Ascending aorta (tissue), 2 donors: Measurements from ENCODE around the gene KRT12. TPM values are rescaled to one million over a fixed set of nuclear protein-coding genes. Genes with fewer than 3 reads are reported as not detected.

ENCODE experiments used
- DNase-seq, 2 donors: peaks; one replicate each; pipeline ENCODE4 v3.0.0-alpha.2; 2019; ENCODE audit warnings: low spot score in 2 of 2
- H3K27ac ChIP-seq, 2 donors: fragments of 200-600 bp; sonication (generic); one replicate each; pipeline ENCODE4 v1.5.1; 2016 to 2017; ENCODE audit warnings: mild to moderate bottlenecking in 1 of 2
- H3K27me3 ChIP-seq: fragments of 200-600 bp; sonication (generic); one replicate; pipeline ENCODE4 v1.5.1; 2017
- H3K36me3 ChIP-seq, 2 donors: fragments of 200-600 bp; sonication (generic); one replicate each; pipeline ENCODE4 v1.5.1; 2016
- H3K4me1 ChIP-seq, 2 donors: fragments of 200-600 bp; sonication (generic); one replicate each; pipeline ENCODE4 v1.5.1; 2016 to 2017; ENCODE audit warnings: mild to moderate bottlenecking in 1 of 2
- H3K4me3 ChIP-seq, 2 donors: fragments of 200-600 bp; sonication (generic); one replicate each; pipeline ENCODE4 v1.5.1; 2016 to 2017; ENCODE audit warnings: mild to moderate bottlenecking in 1 of 2
- H3K9me3 ChIP-seq, 2 donors: fragments of 200-600 bp; sonication (generic); one replicate each; pipeline ENCODE4 v1.5.1; 2016
- intact Hi-C: fragments of 100-400 bp; cut with DNase I; formaldehyde crosslinking; loops from one replicate; pipeline ENCODE4 v1.15.1; 2023
- total RNA-seq: library from RNA; depleted of rRNA; stranded (reverse); fragments of >200 nt; gene quantifications from one replicate; pipeline ENCODE4 v1.1.0, GENCODE V29; 2016
- TF ChIP-seq, protein P1 (sequence below), 3 experiments: fragments of 200-600 bp in 2 of 3; fragments of 450-650 bp in 1 of 3; sonication (generic) in 2 of 3; IDR thresholded peaks; one replicate each; pipeline ENCODE4 v1.5.1; 2016 to 2019; ENCODE audit warnings: antibody characterized with exemption in 3 of 3, mild to moderate bottlenecking in 1 of 3, moderate library complexity in 1 of 3

The KRT12 gene
- total RNA-seq, 1 donor from 2014 or later, result not detected

DNA sequence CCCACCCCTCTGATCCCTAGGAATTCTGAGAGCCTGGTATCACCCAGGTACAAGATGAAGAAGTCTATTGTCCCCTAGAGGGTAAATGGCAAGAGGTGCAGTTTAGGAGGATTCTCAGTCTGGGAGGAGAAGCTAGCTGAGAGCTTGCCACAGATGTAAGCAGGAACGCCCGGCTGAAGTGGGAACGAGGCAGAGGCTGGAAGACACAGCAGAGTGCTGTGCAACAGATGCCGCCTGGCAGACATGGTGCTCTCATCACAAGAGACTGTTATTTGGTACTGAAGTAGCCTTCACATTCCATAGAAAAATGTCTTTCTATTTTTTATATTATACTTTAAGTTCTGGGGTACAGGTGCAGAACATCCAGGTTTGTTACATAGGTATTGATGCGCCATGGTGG lies 38.3 kb upstream of the KRT12 start:
- TF ChIP-seq, protein P1, sequence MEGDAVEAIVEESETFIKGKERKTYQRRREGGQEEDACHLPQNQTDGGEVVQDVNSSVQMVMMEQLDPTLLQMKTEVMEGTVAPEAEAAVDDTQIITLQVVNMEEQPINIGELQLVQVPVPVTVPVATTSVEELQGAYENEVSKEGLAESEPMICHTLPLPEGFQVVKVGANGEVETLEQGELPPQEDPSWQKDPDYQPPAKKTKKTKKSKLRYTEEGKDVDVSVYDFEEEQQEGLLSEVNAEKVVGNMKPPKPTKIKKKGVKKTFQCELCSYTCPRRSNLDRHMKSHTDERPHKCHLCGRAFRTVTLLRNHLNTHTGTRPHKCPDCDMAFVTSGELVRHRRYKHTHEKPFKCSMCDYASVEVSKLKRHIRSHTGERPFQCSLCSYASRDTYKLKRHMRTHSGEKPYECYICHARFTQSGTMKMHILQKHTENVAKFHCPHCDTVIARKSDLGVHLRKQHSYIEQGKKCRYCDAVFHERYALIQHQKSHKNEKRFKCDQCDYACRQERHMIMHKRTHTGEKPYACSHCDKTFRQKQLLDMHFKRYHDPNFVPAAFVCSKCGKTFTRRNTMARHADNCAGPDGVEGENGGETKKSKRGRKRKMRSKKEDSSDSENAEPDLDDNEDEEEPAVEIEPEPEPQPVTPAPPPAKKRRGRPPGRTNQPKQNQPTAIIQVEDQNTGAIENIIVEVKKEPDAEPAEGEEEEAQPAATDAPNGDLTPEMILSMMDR (IDR thresholded peaks at IDR 0.05), result no peak
- no peak overlapping the region for H3K4me3 ChIP-seq
- intact Hi-C loops, result loop anchor here (5.0 kb wide), 1 partner anchor 103 kb away; no protein-coding TSS in a partner anchor

DNA sequence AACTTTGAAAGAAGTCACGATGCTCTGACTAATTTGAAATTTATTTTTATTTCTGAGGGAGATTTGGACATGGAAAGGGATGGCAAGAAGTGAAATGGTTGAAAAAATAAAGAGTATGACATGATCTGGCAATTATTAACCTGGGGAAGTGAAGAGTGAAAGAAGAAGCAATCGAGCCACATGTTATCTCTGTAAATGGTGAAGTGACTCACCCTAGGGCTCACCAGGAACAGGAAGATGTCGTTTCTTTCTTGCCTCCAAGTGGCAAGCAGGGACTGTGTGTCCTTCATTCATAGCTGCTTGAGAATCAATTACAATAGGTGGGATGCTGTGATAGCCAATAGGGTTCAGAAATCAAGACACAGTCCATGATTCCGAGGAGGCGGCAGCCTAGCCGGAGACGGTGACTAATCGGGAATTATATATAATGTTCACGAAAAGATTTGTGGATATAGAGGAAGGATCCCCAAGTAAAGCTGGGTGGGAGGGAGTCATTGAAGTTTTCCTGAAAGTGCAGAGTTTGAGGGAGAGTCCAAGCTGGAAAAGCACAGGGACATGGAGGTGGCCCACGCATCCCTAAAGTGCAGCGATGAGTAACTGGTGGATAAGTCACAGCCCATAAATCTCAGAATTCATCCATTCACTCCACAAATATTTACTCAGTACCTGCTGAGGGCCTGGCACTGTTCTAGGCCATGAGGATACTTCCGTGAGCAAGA lies 36.3 kb upstream of the KRT12 start:
- TF ChIP-seq, protein P1 (IDR thresholded peaks at IDR 0.05), result no peak
- H3K27ac ChIP-seq, result no peak overlapping the region
- no peaks in the 10 kb centered on the region for H3K4me1 ChIP-seq
- no peaks in the 10 kb centered on the region for H3K36me3 ChIP-seq
- no peaks in the 10 kb centered on the region for H3K9me3 ChIP-seq
- no peaks in the 10 kb centered on the region for H3K27me3 ChIP-seq
- DNase-seq, result no peak
- intact Hi-C loops, result no loop called here
- no peak overlapping the region for H3K4me3 ChIP-seq

More for the DNA sequence above, 38.3 kb upstream of the KRT12 start:
- Histone ChIP-seq H3K27ac (no peak overlapping the region), H3K36me3 (no peaks in the 10 kb centered on the region), H3K27me3 (no peaks in the 10 kb centered on the region), H3K9me3 (no peaks in the 10 kb centered on the region), H3K4me1 (peaks cover 10 to 11% of the 10 kb centered on the region in 2 donors)
- DNase-seq, result no peak

DNA sequence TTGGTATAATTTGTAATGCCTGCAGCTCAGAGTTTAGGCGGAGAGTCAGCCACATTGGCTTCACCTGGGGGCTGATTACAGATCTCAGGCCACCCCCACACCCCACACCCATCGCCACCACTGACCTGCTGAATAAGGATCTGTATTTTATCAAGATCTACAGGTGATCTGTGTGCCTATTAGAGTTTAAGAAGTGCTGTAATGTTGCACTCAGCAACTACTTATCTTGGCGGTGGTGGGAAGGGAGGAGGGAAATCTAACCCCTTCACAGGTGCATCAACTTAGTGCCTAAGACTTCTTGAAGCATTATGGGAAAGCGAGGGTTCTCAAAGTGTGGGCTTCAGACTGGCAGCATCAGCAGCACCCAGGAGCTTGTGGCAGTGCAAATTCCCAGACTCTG lies 35.5 kb upstream of the KRT12 start:
- no peak overlapping the region for H3K4me3 ChIP-seq
- intact Hi-C loops, result no loop called here

DNA sequence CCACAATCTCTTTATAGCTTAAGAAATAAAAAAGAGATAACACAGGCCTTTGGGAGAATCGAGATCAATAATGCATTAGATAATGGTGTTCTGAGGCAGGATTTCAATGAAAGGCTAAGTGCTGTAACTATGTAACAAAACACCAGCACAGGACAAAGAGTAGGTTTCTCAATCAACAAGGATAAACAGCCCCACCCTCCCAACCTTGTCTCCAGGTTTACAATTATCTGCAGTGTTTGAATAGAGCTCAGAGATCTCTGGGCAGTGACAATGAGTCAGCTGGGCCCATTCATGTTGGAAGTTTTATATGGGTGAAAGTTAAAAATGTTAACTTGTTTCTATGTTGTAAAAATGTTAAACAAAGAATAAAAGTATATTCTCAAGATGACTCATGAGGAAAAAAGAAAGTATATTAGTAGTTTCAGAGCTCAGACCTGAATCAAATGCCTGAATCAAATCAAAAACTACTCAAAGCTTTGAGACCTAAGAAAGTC lies 35.0 kb upstream of the KRT12 start:
- H3K4me1 ChIP-seq, result no peaks in the 10 kb centered on the region
- intact Hi-C loops, result no loop called here
- H3K27me3 ChIP-seq, result no peaks in the 10 kb centered on the region
- TF ChIP-seq, protein P1 (IDR thresholded peaks at IDR 0.05), result no peak
- no peak overlapping the region for H3K27ac ChIP-seq
- no peak overlapping the region for H3K4me3 ChIP-seq
- DNase-seq, result no peak
- no peaks in the 10 kb centered on the region for H3K36me3 ChIP-seq
- no peaks in the 10 kb centered on the region for H3K9me3 ChIP-seq

More for the DNA sequence above, 35.5 kb upstream of the KRT12 start:
- no peaks in the 10 kb centered on the region for H3K36me3 ChIP-seq
- H3K27ac ChIP-seq, result no peak overlapping the region
- H3K27me3 ChIP-seq, result no peaks in the 10 kb centered on the region
- no peaks in the 10 kb centered on the region for H3K9me3 ChIP-seq
- no peak for DNase-seq
- TF ChIP-seq, protein P1 (IDR thresholded peaks at IDR 0.05), result no peak
- no peaks in the 10 kb centered on the region for H3K4me1 ChIP-seq

DNA sequence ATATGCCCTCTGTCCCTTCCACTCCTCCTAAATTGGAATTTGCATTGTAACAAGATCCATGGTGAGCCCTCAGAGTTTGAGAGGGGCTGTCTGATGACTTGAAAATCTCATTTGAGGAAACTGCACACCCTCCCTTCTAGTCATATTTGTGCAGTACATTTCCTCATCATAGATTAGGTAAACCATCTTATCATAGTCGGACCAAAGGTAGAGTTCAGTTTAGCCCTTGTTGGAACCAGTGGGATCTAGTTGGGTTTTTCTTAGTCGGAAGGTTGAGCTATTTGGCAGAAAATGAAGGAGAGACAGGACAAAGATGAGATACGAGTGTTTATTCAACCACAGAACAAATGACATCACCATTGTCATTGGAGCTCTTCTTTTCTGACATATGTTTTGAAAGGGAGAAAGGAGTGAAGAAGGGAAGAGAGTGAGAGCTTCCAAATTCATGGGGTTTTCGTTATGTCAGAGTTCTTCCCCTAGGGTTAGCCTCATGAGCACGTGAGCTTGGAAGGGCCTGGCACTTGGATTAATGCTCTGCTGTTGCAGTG lies 33.9 kb upstream of the KRT12 start:
- no peak for DNase-seq
- TF ChIP-seq, protein P1 (IDR thresholded peaks at IDR 0.05), result no peak
- Histone ChIP-seq H3K9me3 (no peaks in the 10 kb centered on the region), H3K4me1 (no peaks in the 10 kb centered on the region), H3K27ac (no peak overlapping the region), H3K27me3 (no peaks in the 10 kb centered on the region), H3K36me3 (no peaks in the 10 kb centered on the region), H3K4me3 (no peak overlapping the region)
- intact Hi-C loops, result no loop called here
